Ovary (tissue), 3 donors: ENCODE data around the gene BMP8A.

ENCODE experiments used
- CTCF ChIP-seq, 3 donors: fragments of 450-650 bp in 2 of 3; fragments of 200-600 bp in 1 of 3; IDR thresholded peaks; one replicate each; pipeline versions ENCODE4 v1.5.1 to v1.8.0; 2016 to 2022; ENCODE audit warnings: antibody characterized with exemption in 3 of 3, mild to moderate bottlenecking in 1 of 3
- EP300 ChIP-seq: sonication (generic); formaldehyde crosslinking; IDR thresholded peaks from one replicate; pipeline ENCODE4 v1.6.1; 2017; ENCODE audit warnings: antibody characterized with exemption
- POLR2A ChIP-seq: fragments of 450-650 bp; IDR thresholded peaks from one replicate; pipeline ENCODE4 v1.6.1; 2017; ENCODE audit warnings: antibody characterized with exemption, mild to moderate bottlenecking, moderate library complexity
- donor health status: DM: no; HTN: no; CAD: no.

- TF ChIP-seq POLR2A, result no peak
- TF ChIP-seq CTCF (IDR thresholded peaks at IDR 0.05), result no peak
- TF ChIP-seq EP300, result no peak
Observed at GRCh38 chr1:39571178-39571483, 79.7 kb downstream of the BMP8A start.
